HUES6 (cell line): ENCODE results near the gene GFAP.

Experiments used
- H3K27ac ChIP-seq: 2 replicates; pipeline ENCODE4 v1.7.0; 2013; ENCODE audit warnings: low read depth, mild to moderate bottlenecking, low read length, inconsistent platforms
- H3K27me3 ChIP-seq: 2 replicates; pipeline ENCODE4 v1.6.1; 2013; ENCODE audit warnings: low read length; ENCODE audit not compliant: control insufficient read depth, insufficient read depth
- H3K36me3 ChIP-seq: 2 replicates; pipeline ENCODE4 v1.6.1; 2013; ENCODE audit warnings: low read length; ENCODE audit not compliant: control insufficient read depth, insufficient read depth
- H3K4me1 ChIP-seq: 2 replicates; pipeline ENCODE4 v1.6.1; 2013; ENCODE audit warnings: low read length; ENCODE audit not compliant: control insufficient read depth, insufficient read depth
- H3K4me3 ChIP-seq: 2 replicates; pipeline ENCODE4 v1.5.1; 2013; ENCODE audit warnings: low read depth, low read length
- H3K9ac ChIP-seq: one replicate; pipeline ENCODE4 v1.6.1; 2013; ENCODE audit warnings: mild to moderate bottlenecking, low read length
- H3K9me3 ChIP-seq: 2 replicates; pipeline ENCODE4 v1.6.1; 2013; ENCODE audit warnings: low read depth, low read length; ENCODE audit not compliant: control insufficient read depth, insufficient read depth

GFAP gene

DNA sequence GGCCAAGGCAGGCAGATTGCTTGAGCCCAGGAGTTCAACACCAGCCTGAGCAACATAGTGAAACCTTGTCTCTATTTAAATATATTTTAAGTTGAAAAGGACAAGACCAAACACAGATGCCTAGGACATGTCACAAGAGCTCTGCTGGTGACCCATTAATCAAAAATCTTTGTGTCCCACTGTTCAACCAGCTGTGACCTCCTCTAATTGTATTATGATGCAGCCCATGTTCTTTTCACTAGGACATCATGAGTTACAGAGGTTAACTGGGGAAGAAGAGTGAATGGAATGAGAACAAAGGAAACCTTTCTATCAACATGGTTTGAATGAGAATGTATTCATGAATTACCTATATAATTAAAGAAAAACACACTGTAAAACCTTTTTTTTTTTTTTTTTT is 23.1 kb downstream of the GFAP start:
- H3K27me3 ChIP-seq, result no peaks in the 10 kb centered on the region
- peaks cover 50% of the 10 kb centered on the region for H3K36me3 ChIP-seq
- H3K9ac ChIP-seq, result no peak overlapping the region
- no peaks in the 10 kb centered on the region for H3K4me1 ChIP-seq
- H3K9me3 ChIP-seq, result no peaks in the 10 kb centered on the region
- H3K27ac ChIP-seq, result peak overlapping the region; percentile 18; the same call in 1 of the 2 replicates
- H3K4me3 ChIP-seq, result no peak overlapping the region

- Histone ChIP-seq H3K27ac (no peak overlapping the region), H3K9ac (no peak overlapping the region)
These were observed 26.3 kb downstream of the GFAP start for GRCh38 chr17:44889003-44889402.

DNA sequence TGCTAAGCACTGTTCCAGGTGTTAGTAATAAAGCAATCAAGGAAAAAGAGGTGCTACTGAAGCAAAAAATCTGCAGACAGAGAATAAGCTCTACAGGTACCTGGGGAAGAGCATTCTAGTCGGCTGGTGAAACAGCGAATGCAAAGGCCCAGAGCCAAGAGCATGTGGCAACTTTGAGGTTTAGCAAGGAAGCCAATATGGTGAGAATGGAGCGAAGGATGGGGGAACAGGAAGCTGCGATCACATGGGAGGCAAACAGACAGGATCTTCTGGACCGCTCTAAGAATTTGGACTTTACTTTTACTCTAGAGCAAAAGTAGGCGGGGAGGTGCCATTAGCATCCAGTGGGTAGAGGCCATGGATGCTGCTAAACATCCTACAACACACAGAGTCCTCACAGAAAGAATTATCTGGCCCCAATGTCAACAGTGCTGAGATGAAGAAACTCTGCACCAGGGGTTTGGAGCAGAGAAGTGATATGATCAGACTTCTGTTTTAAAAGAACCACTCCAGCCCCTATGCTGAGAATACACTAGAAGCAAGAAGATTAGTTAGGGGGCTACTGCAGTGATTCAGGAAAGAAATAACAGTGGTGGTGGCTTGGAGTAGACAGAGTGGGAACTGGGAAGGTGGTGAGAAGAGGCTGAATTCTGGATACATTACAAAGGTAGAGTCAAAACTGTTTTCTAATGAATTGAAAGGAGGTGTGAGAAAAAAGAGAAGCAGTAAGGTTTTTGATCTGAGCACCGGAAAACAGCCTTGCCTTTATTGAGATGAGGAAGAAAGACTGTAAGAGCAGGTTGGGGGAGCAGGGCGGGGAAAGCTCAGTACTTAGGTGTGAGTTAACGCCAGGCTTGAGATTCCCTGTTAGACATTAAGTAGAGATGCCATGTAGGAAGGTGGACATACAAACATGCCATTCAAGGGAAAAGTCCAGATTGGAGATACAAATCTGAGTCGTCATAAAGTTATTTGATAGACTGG is 27.0 kb downstream of the GFAP start:
- H3K9ac ChIP-seq, result no peak overlapping the region
- H3K36me3 ChIP-seq, result peaks cover 70% of the 10 kb centered on the region
- H3K4me1 ChIP-seq, result no peaks in the 10 kb centered on the region
- no peak overlapping the region for H3K27ac ChIP-seq
- H3K27me3 ChIP-seq, result no peaks in the 10 kb centered on the region
- no peaks in the 10 kb centered on the region for H3K9me3 ChIP-seq
- H3K4me3 ChIP-seq, result no peak overlapping the region

More at GRCh38 chr17:44889003-44889402, 26.3 kb downstream of the GFAP start:
- Histone ChIP-seq H3K9me3 (no peaks in the 10 kb centered on the region), H3K27me3 (no peaks in the 10 kb centered on the region), H3K4me1 (no peaks in the 10 kb centered on the region), H3K36me3 (peaks cover 69% of the 10 kb centered on the region), H3K4me3 (no peak overlapping the region)

DNA sequence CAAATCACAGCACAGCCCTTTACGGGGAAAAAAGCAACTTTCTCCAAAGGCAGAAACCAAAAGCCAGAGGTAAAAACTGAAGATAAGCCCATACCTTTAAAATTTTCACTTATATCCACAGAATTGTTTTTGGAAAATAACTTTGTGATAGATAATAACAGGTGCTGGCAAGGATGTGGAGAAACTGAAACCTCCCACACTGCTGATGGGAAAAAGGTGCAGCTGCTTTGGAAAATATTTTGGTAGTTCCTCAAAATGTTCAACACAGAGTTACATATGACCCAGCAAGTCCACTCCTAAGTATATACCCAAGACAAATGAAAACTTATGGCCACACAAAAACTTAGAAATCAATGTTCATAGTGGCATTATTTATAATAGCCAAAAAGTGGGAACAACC is 28.3 kb downstream of the GFAP start:
- Histone ChIP-seq H3K27ac (no peak overlapping the region), H3K4me3 (no peak overlapping the region), H3K36me3 (peaks cover 71% of the 10 kb centered on the region), H3K9ac (no peak overlapping the region), H3K4me1 (no peaks in the 10 kb centered on the region), H3K9me3 (no peaks in the 10 kb centered on the region), H3K27me3 (no peaks in the 10 kb centered on the region)

DNA sequence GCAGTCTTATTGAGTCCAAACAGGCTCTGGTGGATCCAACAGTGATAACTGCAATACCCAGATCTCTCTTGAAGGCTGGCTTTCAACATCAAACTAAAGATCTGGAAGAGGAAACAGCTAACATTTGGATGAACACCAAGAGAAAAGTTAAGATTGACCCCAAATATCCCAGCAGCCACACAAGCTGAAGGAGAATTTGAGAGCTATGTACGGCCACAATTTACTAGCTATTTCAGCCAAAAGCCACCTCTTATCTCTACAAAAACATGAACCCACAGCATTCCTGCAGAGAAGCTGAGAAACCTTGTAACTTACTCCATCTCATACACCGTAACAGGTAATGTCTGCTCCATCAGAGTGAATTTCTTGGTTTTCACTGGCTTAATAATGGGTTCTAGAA is 30.4 kb downstream of the GFAP start:
- Histone ChIP-seq H3K4me3 (no peak overlapping the region), H3K36me3 (peaks cover 79% of the 10 kb centered on the region), H3K27me3 (no peaks in the 10 kb centered on the region), H3K4me1 (no peaks in the 10 kb centered on the region), H3K9me3 (no peaks in the 10 kb centered on the region), H3K9ac (no peak overlapping the region), H3K27ac (no peak overlapping the region)

DNA sequence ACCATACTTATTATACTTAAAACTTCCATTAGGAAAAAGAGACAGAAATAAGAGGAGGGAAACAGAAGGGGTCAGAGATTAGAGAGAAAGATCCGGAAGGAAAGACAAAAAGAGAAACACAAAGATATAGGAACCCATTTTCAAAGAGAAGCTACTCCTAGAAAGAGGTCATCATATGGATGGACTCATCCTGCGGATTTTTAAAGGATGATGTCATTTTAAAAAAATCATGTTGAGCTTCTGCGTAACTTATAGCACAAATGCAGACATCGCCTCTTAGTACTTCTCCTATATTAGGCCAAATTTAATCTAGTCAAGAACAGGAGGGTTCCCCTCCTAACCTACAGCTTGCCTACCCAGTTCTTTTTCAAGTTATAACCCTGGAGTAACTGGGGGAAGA is 34.2 kb downstream of the GFAP start:
- no peaks in the 10 kb centered on the region for H3K4me1 ChIP-seq
- H3K4me3 ChIP-seq, result no peak overlapping the region
- H3K36me3 ChIP-seq, result peaks cover 94% of the 10 kb centered on the region
- no peaks in the 10 kb centered on the region for H3K9me3 ChIP-seq
- no peaks in the 10 kb centered on the region for H3K27me3 ChIP-seq
- no peak overlapping the region for H3K9ac ChIP-seq
- no peak overlapping the region for H3K27ac ChIP-seq

- Histone ChIP-seq H3K4me3 (no peak overlapping the region), H3K9me3 (no peaks in the 10 kb centered on the region), H3K27me3 (no peaks in the 10 kb centered on the region), H3K27ac (no peak overlapping the region), H3K9ac (no peak overlapping the region), H3K36me3 (peaks cover 92% of the 10 kb centered on the region), H3K4me1 (no peaks in the 10 kb centered on the region)
These were observed 35.2 kb downstream of the GFAP start for GRCh38 chr17:44880062-44880461.

DNA sequence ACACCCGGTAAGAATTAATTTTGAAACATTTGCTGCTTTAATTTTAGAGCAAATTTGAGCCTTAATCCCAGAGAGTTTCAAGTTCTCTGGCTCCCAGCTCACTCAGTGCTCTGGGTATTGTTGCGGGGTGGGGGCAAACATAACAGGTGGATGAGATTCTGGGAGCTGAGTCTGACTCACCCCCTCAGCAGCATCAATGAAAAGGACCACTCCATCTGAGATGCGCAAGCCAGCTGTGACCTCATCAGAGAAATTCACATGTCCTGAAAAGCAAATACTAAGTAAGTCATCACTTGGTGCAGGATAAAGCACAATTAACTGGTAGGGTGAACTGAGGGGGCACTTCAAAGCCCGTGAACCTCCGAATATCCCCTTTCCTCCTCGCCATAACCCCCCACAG is 35.9 kb downstream of the GFAP start:
- Histone ChIP-seq H3K27ac (no peak overlapping the region), H3K4me1 (no peaks in the 10 kb centered on the region), H3K9me3 (no peaks in the 10 kb centered on the region), H3K36me3 (peaks cover 91% of the 10 kb centered on the region), H3K4me3 (no peak overlapping the region), H3K27me3 (no peaks in the 10 kb centered on the region), H3K9ac (peak overlapping the region; percentile 16)

- Histone ChIP-seq H3K9ac (no peak overlapping the region), H3K4me1 (no peaks in the 10 kb centered on the region), H3K4me3 (no peak overlapping the region), H3K27ac (no peak overlapping the region), H3K9me3 (no peaks in the 10 kb centered on the region), H3K27me3 (no peaks in the 10 kb centered on the region), H3K36me3 (peaks cover 89% of the 10 kb centered on the region)
These were observed 36.6 kb downstream of the GFAP start for GRCh38 chr17:44878627-44879221.

DNA sequence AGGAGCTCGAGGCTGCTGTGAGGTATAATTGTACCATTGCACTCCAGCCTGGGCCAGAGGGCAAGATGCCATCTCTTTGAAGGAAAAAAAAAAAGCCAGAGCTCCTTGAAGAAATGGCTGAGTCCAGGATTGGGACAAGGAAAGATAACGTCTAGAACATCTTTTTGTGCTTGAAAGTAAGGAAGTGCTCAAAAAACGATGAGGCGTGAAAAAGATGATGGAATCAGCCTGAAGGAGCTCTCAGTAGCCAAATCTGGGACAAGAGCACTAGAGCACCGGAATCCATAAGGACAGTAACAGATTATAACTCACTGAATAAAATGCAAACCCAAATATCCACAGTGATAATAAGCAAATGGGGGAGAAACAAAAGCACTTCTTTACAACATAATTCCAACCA is 38.2 kb downstream of the GFAP start:
- H3K4me1 ChIP-seq, result no peaks in the 10 kb centered on the region
- no peak overlapping the region for H3K27ac ChIP-seq
- peaks cover 88% of the 10 kb centered on the region for H3K36me3 ChIP-seq
- H3K9me3 ChIP-seq, result no peaks in the 10 kb centered on the region
- H3K4me3 ChIP-seq, result no peak overlapping the region
- no peaks in the 10 kb centered on the region for H3K27me3 ChIP-seq
- H3K9ac ChIP-seq, result no peak overlapping the region

- no peaks in the 10 kb centered on the region for H3K4me1 ChIP-seq
- H3K27ac ChIP-seq, result no peak overlapping the region
- no peak overlapping the region for H3K9ac ChIP-seq
- no peaks in the 10 kb centered on the region for H3K27me3 ChIP-seq
- peaks cover 83% of the 10 kb centered on the region for H3K36me3 ChIP-seq
- H3K4me3 ChIP-seq, result no peak overlapping the region
- no peaks in the 10 kb centered on the region for H3K9me3 ChIP-seq
These were observed 39.5 kb downstream of the GFAP start for GRCh38 chr17:44875761-44876160.
